PC-9 (cell line): Measurements from ENCODE around the gene GALNT13. TPM values are rescaled to one million over a fixed set of nuclear protein-coding genes. Genes with fewer than 3 reads are reported as not detected.

Source experiments
- BruUV-seq: library from RNA; stranded (reverse); fragments of 400-500 nt; replicated peaks from 2 replicates; lab custom pipeline; 2021; lab: Mats Ljungman, UMichigan
- CTCF ChIA-PET: fragments of 300-600 bp; sonication (Branson Sonifier 250); formaldehyde crosslinking; loops from one replicate; lab custom pipeline; 2022; ENCODE audit warnings: antibody characterized with exemption; lab: Charles Lee
- POLR2A ChIA-PET: fragments of 300-600 bp; sonication (Branson Sonifier 250); formaldehyde crosslinking; loops from one replicate; lab custom pipeline; 2022; ENCODE audit warnings: antibody characterized with exemption; ENCODE audit not compliant: unreplicated experiment; lab: Charles Lee
- DNase-seq, 2 experiments: peaks; one replicate each; pipeline versions ENCODE4 v3.0.0 to v3.0.0-alpha.2; 2015 to 2022; ENCODE audit warnings: mixed read lengths in 1 of 2
- H2AFZ ChIP-seq: fragments of 200-600 bp; sonication (generic); 2 replicates; pipeline ENCODE4 v1.8.1; 2017; ENCODE audit warnings: antibody characterized with exemption
- H3F3A ChIP-seq: fragments of 200-600 bp; sonication (generic); 2 replicates; pipeline ENCODE4 v1.8.1; 2017; ENCODE audit warnings: antibody characterized with exemption, mild to moderate bottlenecking, low read depth; ENCODE audit not compliant: insufficient read depth
- H3K27ac ChIP-seq: fragments of 200-600 bp; sonication (generic); 2 replicates; pipeline ENCODE4 v1.6.1; 2016; ENCODE audit warnings: mixed run types
- H3K27me3 ChIP-seq: fragments of 200-600 bp; sonication (generic); 2 replicates; pipeline ENCODE4 v1.6.1; 2016; ENCODE audit warnings: low read depth, mixed run types; ENCODE audit not compliant: insufficient read depth
- H3K36me3 ChIP-seq: fragments of 200-600 bp; sonication (generic); 2 replicates; pipeline ENCODE4 v1.6.1; 2016; ENCODE audit warnings: low read depth, mixed run types
- H3K4me1 ChIP-seq: fragments of 200-600 bp; sonication (generic); replicated peaks from 2 replicates; pipeline ENCODE4 v1.6.1; 2016; ENCODE audit warnings: mixed run types; ENCODE audit not compliant: insufficient read depth
- H3K4me2 ChIP-seq: fragments of 200-600 bp; sonication (generic); 2 replicates; pipeline ENCODE4 v1.6.1; 2017; ENCODE audit warnings: mixed run types
- H3K4me3 ChIP-seq: fragments of 200-600 bp; sonication (generic); 2 replicates; pipeline ENCODE4 v1.6.1; 2016; ENCODE audit warnings: mixed run types
- H3K79me2 ChIP-seq: fragments of 200-600 bp; sonication (generic); 2 replicates; pipeline ENCODE4 v1.6.1; 2017; ENCODE audit warnings: low read depth, mixed run types
- H3K9me2 ChIP-seq: fragments of 200-600 bp; sonication (generic); 2 replicates; pipeline ENCODE4 v1.8.1; 2017; ENCODE audit warnings: mild to moderate bottlenecking; ENCODE audit not compliant: insufficient read depth
- H3K9me3 ChIP-seq: fragments of 200-600 bp; sonication (generic); 2 replicates; pipeline ENCODE4 v1.8.1; 2016; ENCODE audit warnings: low read depth; ENCODE audit not compliant: insufficient read depth
- H4K20me1 ChIP-seq: fragments of 200-600 bp; sonication (generic); 2 replicates; pipeline ENCODE4 v1.8.1; 2017; ENCODE audit not compliant: insufficient read depth
- EZH2 ChIP-seq: fragments of 200-600 bp; sonication (generic); IDR thresholded peaks from 2 replicates; pipeline ENCODE4 v1.8.0; 2017; ENCODE audit warnings: antibody characterized with exemption, low read depth
- intact Hi-C: fragments of 100-400 bp; cut with micrococcal nuclease; formaldehyde crosslinking; loops from one replicate; pipeline ENCODE4 v1.10.0; 2022; ENCODE audit not compliant: unreplicated experiment
- total RNA-seq: library from RNA; stranded (reverse); gene quantifications from 2 replicates; pipeline ENCODE4 v1.2.3, GENCODE V29; 2021
- TF ChIP-seq, protein P1 (sequence below): fragments of 200-600 bp; sonication (generic); conservative IDR thresholded peaks from 2 replicates; pipeline ENCODE4 v1.6.1; 2017; ENCODE audit warnings: mixed run types, antibody characterized with exemption, mild to moderate bottlenecking, moderate library complexity

The GALNT13 gene
- total RNA-seq, 1 experiment from 2014 or later: 3.6 TPM

DNA sequence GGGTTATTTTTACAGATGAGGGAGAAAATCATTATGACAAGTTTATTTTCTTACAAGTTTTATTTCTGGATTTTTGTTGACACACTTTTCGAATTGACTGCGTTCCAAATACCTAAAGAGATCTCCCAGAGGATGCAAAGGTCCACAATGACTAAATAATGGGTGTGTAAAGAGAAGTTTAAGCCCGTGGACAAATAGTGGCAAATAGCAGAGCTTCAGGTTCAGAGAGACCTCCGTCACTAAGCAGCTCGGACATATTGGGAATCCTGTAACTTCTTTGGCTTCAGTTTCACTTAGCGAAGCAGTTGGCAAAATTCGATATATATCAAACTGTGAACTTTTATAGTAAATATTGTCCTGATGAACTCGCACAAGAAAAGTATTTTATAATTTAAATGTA is 556.3 kb downstream of the GALNT13 start:
- H3K9me3 ChIP-seq: no peaks in the 10 kb centered on the region
- BruUV-seq: no TSS peak
- no peaks in the 10 kb centered on the region for H3K36me3 ChIP-seq
- no peak overlapping the region for H3K27ac ChIP-seq
- no peak overlapping the region for H2AFZ ChIP-seq
- H4K20me1 ChIP-seq: no peaks in the 10 kb centered on the region
- H3K27me3 ChIP-seq: no peaks in the 10 kb centered on the region
- DNase-seq: no peak
- no peak overlapping the region for H3K4me3 ChIP-seq
- H3K4me1 ChIP-seq: no peaks in the 10 kb centered on the region
- CTCF ChIA-PET: no interaction called here
- TF ChIP-seq EZH2: no peak
- no peaks in the 10 kb centered on the region for H3K9me2 ChIP-seq
- H3K4me2 ChIP-seq: no peak overlapping the region
- POLR2A ChIA-PET: no interaction called here
- H3F3A ChIP-seq: no peaks in the 10 kb centered on the region
- no peaks in the 10 kb centered on the region for H3K79me2 ChIP-seq
- intact Hi-C loops: no loop called here

DNA sequence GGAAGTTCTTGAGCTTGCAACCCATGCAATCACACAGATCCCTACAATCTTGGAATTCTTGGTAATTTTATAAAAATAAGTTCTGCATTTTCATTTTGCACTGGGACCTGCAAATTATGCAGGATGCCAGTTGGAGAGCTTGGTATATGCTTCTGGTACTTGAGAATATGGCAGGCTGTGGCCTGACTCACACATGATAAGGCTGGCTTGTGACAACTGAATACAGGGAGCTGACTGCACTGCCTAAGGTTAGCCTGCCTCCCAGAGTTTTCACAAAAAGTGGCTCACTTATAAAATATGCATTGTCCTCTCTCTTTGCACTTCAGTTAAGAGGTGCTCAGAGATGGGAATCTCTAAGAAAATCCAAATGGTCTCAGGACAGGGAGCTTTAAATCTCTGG is 561.3 kb downstream of the GALNT13 start:
- intact Hi-C loops: no loop called here
- DNase-seq: no peak
- no TSS peak for BruUV-seq
- Histone ChIP-seq H3K27me3 (no peaks in the 10 kb centered on the region), H3K36me3 (no peaks in the 10 kb centered on the region), H3F3A (no peaks in the 10 kb centered on the region), H3K27ac (no peak overlapping the region), H4K20me1 (no peaks in the 10 kb centered on the region), H3K79me2 (no peaks in the 10 kb centered on the region), H3K4me1 (no peaks in the 10 kb centered on the region), H2AFZ (no peak overlapping the region), H3K4me2 (no peak overlapping the region), H3K9me3 (no peaks in the 10 kb centered on the region), H3K9me2 (no peaks in the 10 kb centered on the region), H3K4me3 (no peak overlapping the region)
- POLR2A ChIA-PET: no interaction called here
- CTCF ChIA-PET: no interaction called here
- TF ChIP-seq EZH2: no peak
- TF ChIP-seq, protein P1, sequence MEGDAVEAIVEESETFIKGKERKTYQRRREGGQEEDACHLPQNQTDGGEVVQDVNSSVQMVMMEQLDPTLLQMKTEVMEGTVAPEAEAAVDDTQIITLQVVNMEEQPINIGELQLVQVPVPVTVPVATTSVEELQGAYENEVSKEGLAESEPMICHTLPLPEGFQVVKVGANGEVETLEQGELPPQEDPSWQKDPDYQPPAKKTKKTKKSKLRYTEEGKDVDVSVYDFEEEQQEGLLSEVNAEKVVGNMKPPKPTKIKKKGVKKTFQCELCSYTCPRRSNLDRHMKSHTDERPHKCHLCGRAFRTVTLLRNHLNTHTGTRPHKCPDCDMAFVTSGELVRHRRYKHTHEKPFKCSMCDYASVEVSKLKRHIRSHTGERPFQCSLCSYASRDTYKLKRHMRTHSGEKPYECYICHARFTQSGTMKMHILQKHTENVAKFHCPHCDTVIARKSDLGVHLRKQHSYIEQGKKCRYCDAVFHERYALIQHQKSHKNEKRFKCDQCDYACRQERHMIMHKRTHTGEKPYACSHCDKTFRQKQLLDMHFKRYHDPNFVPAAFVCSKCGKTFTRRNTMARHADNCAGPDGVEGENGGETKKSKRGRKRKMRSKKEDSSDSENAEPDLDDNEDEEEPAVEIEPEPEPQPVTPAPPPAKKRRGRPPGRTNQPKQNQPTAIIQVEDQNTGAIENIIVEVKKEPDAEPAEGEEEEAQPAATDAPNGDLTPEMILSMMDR: no peak

DNA sequence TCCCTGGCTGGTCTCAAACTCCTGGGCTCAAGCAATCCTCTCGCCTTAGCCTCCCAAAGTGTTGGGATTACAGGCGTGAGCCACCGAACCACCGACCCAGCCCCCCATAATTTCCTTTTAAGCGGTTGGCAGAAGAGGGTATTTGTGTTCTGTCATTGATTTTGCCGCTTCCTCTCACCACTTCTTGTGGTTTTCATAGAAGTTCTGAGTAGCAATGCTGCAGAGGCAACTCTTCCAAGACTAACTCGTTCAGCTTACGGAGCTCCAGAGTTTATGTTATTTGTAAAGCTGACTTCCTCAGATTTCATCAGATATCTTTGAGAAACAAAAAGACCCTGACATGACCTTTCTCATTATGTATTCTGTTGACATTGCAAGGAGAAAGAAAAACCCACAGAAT is 565.4 kb downstream of the GALNT13 start:
- ChIA-PET POLR2A (no interaction called here), CTCF (no interaction called here)
- no peak overlapping the region for H3K27ac ChIP-seq
- no TSS peak for BruUV-seq
- no peak for TF ChIP-seq EZH2
- TF ChIP-seq, protein P1: no peak
- no peaks in the 10 kb centered on the region for H3K9me3 ChIP-seq
- H3K36me3 ChIP-seq: no peaks in the 10 kb centered on the region
- H3K9me2 ChIP-seq: no peaks in the 10 kb centered on the region
- H3K4me1 ChIP-seq: no peaks in the 10 kb centered on the region
- no peaks in the 10 kb centered on the region for H3K79me2 ChIP-seq
- H3K27me3 ChIP-seq: no peaks in the 10 kb centered on the region
- intact Hi-C loops: no loop called here
- no peak overlapping the region for H3K4me3 ChIP-seq
- no peaks in the 10 kb centered on the region for H3F3A ChIP-seq
- no peak overlapping the region for H3K4me2 ChIP-seq
- H4K20me1 ChIP-seq: no peaks in the 10 kb centered on the region
- no peak for DNase-seq
- no peak overlapping the region for H2AFZ ChIP-seq

DNA sequence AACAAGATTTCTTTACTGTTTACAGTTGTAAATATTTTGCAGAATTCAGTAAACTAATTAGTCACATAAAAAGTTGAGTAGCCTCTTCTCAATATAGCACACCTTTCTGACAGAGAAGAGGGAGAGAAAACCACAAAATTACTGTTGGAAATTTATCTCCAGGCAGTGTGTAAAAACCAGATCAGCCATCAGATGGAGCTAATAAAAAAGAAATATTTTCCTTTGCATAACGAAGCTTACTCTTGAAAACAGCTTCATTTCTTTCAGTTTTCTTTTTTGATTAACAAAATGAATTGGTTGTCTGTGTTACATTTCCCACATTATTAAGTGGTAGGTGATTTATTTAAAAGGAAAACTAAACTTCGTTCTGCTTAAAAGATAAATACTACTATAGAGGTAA is 567.4 kb downstream of the GALNT13 start:
- TF ChIP-seq EZH2: no peak
- TF ChIP-seq, protein P1: no peak; the same call in 1 of the 2 replicates
- H3K27me3 ChIP-seq: no peaks in the 10 kb centered on the region
- H3K4me1 ChIP-seq: no peaks in the 10 kb centered on the region
- no peaks in the 10 kb centered on the region for H3K9me2 ChIP-seq
- H3K9me3 ChIP-seq: no peaks in the 10 kb centered on the region
- no peak overlapping the region for H2AFZ ChIP-seq
- H3F3A ChIP-seq: no peaks in the 10 kb centered on the region
- H3K27ac ChIP-seq: no peak overlapping the region
- H3K4me2 ChIP-seq: no peak overlapping the region
- intact Hi-C loops: no loop called here
- ChIA-PET POLR2A (no interaction called here), CTCF (interaction anchor here (0.6 kb wide), 1 partner anchor 55 kb away, joined by 14 read pairs; no protein-coding TSS in a partner anchor)
- DNase-seq: no peak
- H4K20me1 ChIP-seq: no peaks in the 10 kb centered on the region
- no peak overlapping the region for H3K4me3 ChIP-seq
- no peaks in the 10 kb centered on the region for H3K79me2 ChIP-seq
- no peaks in the 10 kb centered on the region for H3K36me3 ChIP-seq
- no TSS peak for BruUV-seq
